GM10248 (cell line): ENCODE data around the gene ADCY6.

Experiments used
- CTCF ChIA-PET: fragments of 300-600 bp; sonication (Branson Sonifier 250); formaldehyde crosslinking; extraction: SDS; loops from one replicate; lab custom pipeline; 2021; ENCODE audit warnings: antibody characterized with exemption; lab: Yijun Ruan, JAX
- POLR2A ChIA-PET: fragments of 350-650 bp; sonication (Branson Sonifier 250); formaldehyde crosslinking; extraction: SDS; loops from one replicate; lab custom pipeline; 2020; ENCODE audit warnings: antibody characterized with exemption; lab: Yijun Ruan, JAX
- DNase-seq: peaks from one replicate; pipeline ENCODE4 v3.0.0; 2012; ENCODE audit errors: extremely low spot score
- CTCF ChIP-seq: IDR thresholded peaks from 2 replicates; pipeline ENCODE4 v1.5.1; 2012; ENCODE audit warnings: mild to moderate bottlenecking, low read depth; ENCODE audit errors: extremely low read depth, missing control alignments, control extremely low read depth

ADCY6 gene

GRCh38 chr12:48828293-48828692 lies 39.4 kb upstream of the ADCY6 start:
- ChIA-PET POLR2A (no interaction called here), CTCF (interaction anchor here (1.9 to 7.6 kb wide), 2 partner anchors 9 to 12 kb away, joined by 5 to 70 read pairs; no protein-coding TSS in a partner anchor)
- no peak for TF ChIP-seq CTCF
- no peak for DNase-seq

- no peak for DNase-seq
- POLR2A ChIA-PET, result interaction anchor here (1.1 kb wide), 1 partner anchor 23 kb away, joined by 4 read pairs; no protein-coding TSS in a partner anchor
- CTCF ChIA-PET, result interaction anchor here (0.5 to 7.6 kb wide), 6 partner anchors 8 to 73 kb away, joined by 3 to 70 read pairs (median 4); partner anchors contain the start of gene DDX23
- no peak for TF ChIP-seq CTCF
Measured at GRCh38 chr12:48827513-48828096, 38.7 kb upstream of the ADCY6 start.

- ChIA-PET POLR2A (interaction anchor here (1.1 kb wide), 1 partner anchor 24 kb away, joined by 4 read pairs; no protein-coding TSS in a partner anchor), CTCF (interaction anchor here (0.8 to 7.6 kb wide), 7 partner anchors 7 to 77 kb away, joined by 3 to 70 read pairs (median 4); partner anchors contain the start of gene DDX23)
- DNase-seq, result no peak
- no peak for TF ChIP-seq CTCF
Measured at GRCh38 chr12:48827026-48827425, 38.1 kb upstream of the ADCY6 start.

GRCh38 chr12:48826209-48826855 lies 37.4 kb upstream of the ADCY6 start:
- POLR2A ChIA-PET, result interaction anchor here (1.1 kb wide), 1 partner anchor 24 kb away, joined by 4 read pairs; no protein-coding TSS in a partner anchor
- DNase-seq, result no peak
- CTCF ChIA-PET, result interaction anchor here (1.2 to 7.6 kb wide), 4 partner anchors 10 to 78 kb away, joined by 3 to 70 read pairs (median 8); partner anchors contain the start of gene DDX23
- no peak for TF ChIP-seq CTCF

- POLR2A ChIA-PET, result no interaction called here
- CTCF ChIA-PET, result interaction anchor here (1.0 to 7.6 kb wide), 2 partner anchors 9 to 12 kb away, joined by 3 to 70 read pairs; no protein-coding TSS in a partner anchor
- TF ChIP-seq CTCF, result no peak
Measured at GRCh38 chr12:48824905-48825304, 36.0 kb upstream of the ADCY6 start.

GRCh38 chr12:48824112-48824511 lies 35.2 kb upstream of the ADCY6 start:
- ChIA-PET CTCF (interaction anchor here (1.1 to 7.6 kb wide), 3 partner anchors 8 to 173 kb away, joined by 3 to 70 read pairs (median 3); no protein-coding TSS in a partner anchor), POLR2A (no interaction called here)
- no peak for DNase-seq
- no peak for TF ChIP-seq CTCF

More at GRCh38 chr12:48824905-48825304, 36.0 kb upstream of the ADCY6 start:
- no peak for DNase-seq
